NCI-H2081 (cell line): ENCODE results near the gene RPRML.
A peak's percentile ranks its signal among the peaks of the same experiment; 100 is the strongest.
"Not testable (repeated sequence)": the region's sequence is repeated elsewhere in the genome, so short reads cannot be mapped to it uniquely, and the experiment has no call there.

Source experiments
- DNase-seq, 2 experiments: peaks; one replicate each; lab custom pipeline; 2025; lab: John Stamatoyannopoulos, UW

Gene RPRML

DNA sequence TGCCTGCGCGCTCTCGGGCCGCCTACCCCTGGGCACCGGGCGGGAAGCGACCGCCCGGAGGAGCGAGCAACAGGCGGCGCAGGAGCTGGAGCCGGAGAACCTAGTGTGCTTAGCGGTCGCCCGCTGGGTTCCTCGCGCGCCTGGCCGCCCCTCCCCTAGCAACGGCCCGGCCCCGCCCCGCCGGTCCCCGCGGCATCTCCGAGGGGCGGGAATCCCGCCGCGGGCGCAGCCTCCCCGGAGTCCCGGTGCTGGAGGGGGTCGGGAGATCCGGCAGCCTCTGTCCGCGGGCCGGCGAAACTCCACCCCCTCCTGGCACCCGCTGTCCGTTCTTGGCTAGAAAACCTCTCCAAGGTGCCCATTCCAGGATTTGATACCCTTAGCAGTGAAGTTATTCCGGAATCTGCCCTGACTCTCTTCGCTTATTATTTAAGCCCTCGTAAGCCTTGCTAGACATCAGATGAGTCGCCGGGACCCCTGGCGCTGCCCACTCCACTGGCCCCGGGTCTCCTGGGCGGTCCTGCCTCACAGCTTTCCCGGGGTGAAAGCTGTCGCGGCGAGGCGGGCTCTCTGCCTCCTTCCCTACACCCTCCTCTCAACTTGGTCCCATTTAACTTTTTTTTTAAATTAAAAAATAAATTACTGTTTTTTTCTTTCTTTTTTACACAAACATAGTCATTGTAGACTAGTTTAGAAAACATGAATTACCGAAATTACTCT is at the start of gene RPRML:
RPRML (minus strand) TSS at position 107 of the 717 bp plus-strand sequence. CDS start 246 bp downstream, outside the sequence.
- DNase-seq: peak; percentile 47 to 70

DNA sequence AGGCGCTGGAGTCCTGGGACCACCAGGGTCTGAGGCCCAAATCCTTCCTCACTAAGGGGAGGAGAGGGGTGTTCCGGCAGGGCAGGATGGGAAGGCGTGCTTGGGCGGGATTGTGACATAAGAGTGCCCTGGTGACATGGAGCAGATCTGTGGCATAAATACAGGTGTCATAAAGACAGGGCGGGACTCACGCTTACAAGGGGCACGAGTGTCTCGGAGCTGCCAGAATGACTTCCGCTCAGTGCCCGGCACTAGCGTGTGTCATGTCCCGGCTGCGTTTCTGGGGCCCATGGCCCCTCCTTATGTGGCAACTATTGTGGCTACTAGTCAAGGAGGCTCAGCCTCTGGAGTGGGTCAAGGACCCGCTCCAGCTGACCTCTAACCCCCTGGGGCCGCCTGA is 37.9 kb upstream of the RPRML start:
- not testable (repeated sequence) for DNase-seq

DNA sequence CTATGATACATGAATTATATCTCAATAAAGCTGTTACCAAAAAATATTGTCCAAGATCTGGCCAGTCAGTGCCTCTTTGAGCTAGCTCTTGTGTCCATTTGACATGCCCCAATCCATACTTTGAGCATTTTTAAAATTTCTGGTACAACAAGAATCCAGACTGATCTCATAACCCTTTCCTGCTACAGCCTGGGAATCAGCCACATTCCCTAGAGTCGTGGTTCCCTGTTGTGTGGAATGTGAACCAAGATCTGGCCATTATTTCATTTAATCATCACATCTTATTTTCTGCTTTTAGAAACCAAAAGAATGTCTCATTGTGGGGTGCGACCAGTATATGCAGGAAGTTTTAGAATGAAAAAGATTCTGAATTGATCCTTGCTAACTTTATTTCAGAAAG is 34.3 kb upstream of the RPRML start:
- DNase-seq: no peak

DNA sequence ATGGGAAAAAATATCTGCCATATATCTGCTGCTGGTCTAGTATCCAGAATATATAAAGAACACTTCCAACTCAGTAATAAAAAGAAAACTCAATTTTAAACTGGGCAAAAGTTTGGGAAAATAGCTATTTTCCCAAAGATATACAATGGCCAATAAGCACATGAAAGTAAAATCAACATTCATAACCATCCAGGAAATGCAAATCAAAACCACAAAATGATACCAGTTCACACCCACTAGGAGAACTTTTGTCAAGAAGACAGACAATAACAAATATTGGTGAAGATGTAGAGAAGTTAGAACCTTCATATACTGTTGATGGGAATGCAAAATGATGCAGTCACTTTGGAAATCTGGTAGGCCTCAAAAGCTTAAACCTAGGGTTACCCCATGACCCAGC is 33.4 kb upstream of the RPRML start:
- no peak for DNase-seq

DNA sequence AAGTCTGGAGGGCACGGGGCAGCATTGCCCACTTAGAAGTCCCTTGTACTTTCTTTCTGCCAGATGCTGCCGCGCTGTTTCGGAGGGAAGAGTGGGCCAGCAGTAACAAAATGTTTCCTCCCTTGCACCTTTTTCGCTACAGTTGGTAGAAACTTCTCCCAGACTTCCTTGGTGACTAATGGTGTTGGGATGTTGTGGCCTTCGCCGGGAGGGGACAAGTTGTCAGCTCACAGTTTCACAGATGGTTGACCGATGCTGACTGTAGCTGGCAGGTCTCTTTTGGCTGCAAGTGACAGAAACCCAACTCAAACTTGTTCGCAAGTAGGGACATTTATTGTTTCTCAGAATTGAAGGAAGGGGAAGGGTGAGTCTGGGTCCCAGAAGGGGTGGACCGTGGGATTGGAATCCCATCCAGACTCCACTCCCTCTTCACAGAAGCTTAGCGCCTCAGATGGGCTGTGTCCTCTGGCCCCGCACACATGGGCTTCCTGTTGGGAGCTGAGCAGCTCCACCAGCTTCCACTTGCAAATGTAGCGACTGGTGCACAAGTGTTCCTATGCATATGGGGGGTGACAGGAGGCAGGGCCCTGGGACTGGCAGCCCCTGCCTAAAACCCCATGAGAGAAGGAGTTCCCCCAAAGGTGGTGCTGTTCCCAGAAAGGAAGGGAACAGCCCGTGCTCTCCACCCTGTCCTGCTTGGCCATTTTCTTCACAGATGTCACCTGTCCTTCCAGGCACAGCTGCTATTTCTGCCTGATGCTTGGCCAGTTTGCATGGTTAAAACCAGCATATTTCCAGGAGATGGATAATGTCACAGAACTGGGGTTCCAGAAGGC is 30.9 kb upstream of the RPRML start:
- DNase-seq: no peak

DNA sequence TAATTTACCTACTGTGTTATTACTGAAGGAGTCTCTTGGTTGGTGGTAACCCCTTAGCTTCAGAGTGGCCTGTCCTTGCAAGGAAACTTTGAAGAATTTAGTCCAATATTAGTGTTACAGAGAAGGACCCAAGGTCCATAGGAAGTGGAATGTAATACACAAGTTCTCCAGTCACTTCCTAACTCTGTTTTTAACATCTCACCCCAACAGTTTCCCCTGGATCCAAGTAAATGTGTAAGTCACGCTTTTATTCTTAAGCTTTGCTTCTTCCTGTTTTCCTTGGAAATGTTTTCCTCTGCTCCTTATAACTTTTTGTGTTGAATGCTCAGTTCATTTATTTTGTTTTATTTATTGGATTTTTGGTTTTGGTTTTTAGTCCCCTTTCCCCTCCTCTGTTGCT is 25.9 kb upstream of the RPRML start:
- DNase-seq: no peak

DNA sequence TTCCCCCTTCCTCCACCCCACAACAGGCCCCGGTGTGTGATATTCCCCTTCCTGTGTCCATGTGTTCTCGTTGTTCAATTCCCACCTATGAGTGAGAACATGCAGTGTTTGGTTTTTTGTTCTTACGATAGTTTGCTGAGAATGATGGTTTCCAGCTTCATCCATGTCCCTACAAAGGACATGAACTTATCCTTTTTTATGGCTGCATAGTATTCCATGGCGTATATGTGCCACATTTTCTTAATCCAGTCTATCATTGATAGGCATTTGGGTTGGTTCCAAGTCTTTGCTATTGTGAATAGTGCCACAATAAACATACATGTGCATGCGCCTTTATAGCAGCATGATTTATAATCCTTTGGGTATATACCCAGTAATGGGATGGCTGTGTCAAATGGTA is 24.8 kb upstream of the RPRML start:
- not testable (repeated sequence) for DNase-seq

DNA sequence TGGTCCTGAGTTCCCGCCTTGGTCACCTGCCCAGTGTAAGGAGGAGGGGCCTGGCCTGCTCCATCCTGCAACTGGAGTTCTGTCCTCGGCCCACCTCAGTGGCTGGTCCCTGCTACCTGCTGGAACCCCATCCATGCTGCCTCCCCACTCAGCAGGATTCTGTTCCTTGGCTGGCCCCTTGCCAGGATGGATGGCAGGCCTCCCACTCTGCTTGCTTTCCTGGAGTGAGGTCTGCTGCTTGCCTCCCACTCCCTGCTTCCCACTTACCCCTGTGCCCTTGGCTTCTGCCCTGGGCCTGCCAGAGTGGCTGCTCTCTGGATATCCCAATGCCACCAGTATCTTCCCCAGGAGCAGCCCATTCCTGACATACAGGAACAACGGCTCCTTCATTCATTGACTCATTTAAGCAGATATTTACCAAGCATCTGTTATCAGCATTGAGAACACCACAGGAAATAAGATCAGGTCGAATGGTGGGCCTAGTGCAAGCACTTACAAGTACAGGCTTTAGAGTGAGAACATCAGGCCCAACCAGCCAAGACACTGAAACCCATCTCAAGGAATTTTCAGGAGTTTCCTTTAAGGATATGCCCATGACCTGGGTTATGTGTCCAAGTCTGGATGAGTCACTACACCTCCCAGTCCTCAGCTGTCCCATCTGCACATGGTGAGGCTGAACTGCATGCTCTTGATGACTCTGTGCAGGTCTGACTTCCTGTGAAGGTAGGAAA is 17.0 kb upstream of the RPRML start:
- DNase-seq: no peak

DNA sequence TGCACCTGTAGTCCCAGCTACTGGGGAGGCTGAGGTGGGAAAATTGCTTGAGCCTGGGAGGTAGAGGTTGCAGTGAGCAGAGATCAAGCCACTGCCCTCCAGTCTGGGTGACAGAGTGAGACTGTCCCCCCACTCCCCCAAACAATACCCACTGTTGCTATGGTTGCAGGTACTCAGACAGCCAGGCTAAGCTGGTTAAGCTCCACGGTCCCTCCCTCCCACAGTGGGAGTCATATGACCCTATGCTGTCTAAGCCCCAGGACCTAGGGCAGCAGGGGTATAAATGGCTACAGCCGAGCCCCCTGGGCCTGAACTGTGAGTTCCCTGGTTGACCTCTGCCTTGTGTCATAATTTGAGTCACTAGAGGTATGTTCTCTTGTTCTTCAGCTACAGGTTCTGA is 15.9 kb upstream of the RPRML start:
- no peak for DNase-seq

DNA sequence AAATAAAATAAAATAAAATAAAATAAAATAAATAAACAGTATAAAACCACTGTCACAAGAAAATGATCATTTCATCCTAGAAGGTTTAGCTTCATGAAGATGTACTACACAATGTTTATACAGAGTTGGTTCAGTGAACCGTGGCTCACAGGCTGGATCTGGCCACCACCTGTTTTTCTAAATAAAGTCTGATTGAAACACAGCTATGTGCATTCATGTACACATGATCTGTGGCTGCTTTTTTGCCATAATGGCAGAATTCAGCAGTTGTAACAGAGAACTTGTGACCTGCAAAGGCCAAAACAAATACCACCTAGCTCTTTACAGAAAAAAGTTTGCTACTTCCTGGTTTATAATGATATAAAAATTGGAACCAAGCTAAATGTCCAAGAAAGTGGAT is 12.6 kb upstream of the RPRML start:
- DNase-seq: no peak

DNA sequence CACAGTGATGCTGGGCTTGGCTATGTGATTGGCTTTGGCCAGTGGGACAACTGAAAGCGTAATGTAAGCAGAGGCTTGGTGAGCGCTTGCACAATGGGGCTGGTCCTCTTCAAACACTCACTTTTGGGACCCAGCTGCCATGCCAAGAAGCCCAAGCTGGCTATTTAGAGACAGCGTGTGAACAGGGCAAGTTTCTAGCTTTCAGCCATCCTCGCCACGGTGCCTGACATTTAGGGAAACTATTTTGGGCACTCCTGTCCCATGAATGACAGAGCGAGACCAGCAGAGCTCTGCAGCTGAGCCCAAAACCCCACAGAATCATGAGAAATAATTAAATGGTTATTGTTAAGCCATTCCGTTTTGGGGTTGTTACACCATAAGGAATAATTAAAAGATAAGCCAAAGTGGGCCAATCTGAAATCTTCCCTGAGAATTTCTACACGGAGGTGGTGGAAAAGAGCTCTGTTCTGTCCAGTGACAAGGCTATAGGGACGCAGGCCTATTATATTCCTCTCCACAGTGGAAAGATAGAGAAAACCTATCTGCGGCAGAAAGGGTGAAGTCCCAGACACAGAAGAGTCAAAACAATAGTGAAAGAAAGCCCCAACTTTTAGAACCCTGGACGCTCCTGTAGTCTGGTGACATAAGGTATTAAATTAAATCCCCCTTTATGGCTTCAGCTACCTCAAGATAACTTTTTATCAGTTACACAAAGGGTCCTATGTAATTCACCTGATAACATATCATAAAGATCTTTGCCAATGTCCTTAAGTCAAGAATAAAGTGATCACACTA is 10.8 kb upstream of the RPRML start:
- no peak for DNase-seq

DNA sequence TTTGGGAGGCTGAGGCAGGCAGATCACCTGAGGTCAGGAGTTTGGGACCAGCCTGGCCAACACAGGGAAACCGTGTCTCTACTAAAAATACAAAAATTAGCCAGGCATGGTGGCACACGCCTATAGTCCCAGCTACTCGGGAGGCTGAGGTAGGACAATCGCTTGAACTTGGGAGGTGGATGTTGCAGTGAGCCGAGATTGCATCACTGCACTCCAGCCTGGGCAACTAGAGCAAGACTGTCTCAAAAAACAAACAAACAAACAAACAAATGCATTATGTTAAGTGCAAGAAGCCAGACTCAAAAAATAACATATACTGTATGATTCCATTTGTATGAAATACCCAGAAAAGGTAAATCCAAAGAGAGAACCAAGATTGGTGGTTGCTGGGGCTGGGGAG is 8.9 kb upstream of the RPRML start:
- DNase-seq: not testable (repeated sequence)

DNA sequence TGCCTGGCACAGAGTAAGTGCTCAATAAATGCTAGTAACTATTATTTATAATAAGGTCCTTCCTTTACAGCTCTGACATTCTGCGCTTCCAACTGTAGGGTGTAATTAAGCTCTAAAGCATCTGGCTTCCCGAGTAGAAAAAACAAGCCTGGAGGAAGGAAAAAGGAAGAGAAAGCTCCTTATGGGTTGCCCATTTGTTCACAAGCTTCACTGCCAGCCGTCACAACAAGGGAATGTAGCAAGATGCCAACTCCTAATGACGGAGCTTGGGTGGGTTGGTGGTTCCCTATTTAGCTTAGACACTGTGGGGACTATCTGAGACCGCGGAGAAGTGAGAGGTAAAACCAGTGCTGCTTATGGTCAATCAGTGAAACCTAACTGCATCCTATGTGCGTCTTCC is 7.3 kb upstream of the RPRML start:
- no peak for DNase-seq

DNA sequence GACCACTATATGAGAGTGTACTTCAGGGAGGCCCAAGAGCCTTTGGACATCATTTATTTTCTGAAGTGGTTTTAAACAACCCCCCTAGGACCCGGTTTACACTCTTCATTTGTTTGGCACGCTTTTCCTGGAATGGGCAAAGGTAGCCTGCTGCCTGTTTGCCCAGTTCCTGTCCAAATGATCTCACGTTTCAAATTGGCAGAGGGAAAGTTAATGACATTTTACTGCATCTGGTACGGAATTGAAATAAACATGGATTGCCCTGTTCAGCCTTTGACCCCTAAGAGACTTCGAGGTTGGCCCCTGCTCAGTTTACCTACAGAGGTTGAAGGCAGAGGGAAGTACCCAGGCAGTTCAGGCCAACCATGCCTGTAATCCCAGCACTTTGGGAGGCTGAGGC is 5.8 kb upstream of the RPRML start:
- DNase-seq: peak; percentile 38 to 69

DNA sequence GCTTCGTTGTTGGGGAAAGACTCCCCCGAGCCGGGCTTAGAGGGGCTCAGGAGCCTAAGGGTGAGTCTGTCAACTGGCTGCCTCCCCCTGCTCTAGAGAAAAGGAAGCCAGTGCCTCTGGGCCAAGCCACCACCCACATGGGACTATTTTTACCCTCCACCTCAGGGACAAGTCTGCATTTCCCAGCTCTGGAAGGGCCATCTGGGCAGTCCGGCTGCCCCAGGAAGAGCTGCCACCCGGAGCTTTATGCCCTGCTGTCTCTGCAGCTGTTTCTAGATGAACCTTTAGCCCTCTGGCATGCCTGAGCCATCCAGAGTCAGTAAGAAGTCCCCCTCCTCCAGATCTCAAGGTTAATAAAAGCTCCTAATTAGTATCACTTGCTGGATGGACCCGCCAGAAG is 5.3 kb upstream of the RPRML start:
- no peak for DNase-seq

DNA sequence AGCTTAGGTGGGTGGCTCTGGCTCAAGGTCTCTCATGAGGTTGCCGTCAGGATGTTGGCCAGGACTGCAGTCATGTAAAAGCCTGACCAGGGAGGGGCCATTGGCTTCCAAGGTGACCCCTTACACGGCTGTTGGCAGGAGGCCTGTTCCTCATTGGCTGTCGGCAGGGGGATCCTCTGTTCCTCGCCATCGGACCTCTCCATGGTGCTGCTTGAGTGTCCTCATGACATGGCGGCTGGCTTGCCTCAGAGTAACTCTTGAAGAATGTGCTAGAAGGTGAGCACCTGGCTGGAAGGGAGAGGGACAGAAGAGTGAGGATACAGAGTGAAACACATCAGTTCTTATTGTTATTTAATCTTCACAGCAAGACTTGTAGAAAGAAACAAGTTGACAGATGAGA is 4.7 kb upstream of the RPRML start:
- no peak for DNase-seq

DNA sequence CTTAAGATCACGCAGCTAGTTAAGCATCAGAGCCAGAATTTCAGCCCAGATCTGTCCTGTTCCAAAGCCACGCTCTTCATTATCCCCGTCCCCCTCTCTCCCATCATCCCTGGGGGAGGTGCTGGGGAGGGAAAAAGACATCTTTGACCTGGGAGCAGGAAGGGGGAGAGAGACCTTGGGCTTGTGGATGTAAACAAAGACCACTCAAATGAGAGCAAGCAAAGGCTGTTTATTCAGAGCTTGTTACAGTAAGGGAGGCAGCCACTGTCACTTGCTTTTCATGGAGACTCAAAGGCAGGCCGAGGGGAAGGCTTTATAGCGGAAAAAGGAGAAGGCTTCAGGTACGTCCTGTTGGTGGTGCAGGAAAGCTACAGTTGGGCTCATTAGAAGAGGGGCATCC is 3.5 kb upstream of the RPRML start:
- DNase-seq: no peak

DNA sequence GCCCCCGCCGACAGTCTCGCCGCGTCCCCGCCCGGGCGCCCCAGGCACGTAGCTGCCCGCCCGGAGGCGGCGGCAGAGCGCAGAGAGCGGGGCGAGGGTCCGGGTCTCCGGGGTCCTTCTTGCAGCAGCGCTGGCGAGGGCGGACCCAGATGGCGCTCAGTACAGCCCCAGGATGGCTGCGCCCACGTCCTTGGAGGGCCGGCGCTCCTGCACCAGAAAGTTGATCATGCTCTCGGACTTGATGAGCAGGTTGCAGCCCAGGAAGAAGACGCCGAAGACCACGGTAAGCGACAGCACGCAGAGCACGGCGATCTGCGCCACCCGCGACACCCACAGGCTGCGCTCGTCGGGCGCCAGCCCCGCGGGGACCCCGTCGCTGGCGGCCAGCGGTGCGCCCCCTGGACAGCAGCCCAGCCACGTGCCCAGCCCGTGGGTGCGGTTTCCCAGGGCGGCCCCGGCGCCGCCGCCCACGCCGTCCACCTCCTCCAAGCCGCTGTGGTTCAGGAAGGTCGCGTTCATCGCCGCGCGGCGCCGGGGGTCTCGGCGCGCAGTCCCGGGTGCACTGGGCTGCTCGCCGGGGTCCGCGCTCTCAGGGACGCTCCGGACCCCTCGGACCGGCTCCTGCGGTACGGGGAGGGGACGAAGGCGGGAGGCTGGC is 435 bp downstream of the RPRML start:
- DNase-seq: no peak

DNA sequence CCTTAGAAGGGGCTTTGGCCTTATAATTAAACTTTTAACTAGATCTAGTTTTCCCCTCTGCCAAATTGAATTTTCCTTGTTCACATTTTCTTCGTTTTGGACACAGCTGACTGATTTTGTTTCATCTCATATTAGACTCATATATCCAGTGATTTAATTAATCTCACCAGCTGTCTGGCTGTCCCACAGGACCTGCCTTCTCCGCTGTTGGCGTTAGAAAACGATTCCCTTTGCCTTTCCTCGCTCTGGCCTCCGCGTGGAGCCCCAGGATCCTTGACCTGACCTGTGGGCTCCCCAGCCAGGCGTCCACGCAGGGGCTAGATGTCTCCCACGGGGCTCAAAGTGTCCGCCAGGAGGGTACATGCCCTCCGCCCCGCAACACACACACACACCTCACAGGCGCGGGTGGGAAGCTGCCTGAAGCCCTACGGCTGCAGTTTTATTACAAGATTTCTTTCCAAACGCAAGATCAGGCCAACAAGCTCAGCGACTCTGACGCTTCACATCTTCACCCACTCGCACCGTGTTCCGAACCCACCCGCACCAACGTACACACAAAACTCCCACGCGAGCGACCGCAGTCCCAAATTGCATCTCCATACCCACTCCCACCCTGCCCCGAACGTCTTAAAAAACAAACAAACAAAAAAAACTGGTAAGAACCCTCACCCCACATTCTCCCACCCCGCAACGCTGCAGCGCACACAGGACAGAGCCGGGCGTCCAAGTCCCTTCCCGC is 1.1 kb downstream of the RPRML start:
- no peak for DNase-seq

DNA sequence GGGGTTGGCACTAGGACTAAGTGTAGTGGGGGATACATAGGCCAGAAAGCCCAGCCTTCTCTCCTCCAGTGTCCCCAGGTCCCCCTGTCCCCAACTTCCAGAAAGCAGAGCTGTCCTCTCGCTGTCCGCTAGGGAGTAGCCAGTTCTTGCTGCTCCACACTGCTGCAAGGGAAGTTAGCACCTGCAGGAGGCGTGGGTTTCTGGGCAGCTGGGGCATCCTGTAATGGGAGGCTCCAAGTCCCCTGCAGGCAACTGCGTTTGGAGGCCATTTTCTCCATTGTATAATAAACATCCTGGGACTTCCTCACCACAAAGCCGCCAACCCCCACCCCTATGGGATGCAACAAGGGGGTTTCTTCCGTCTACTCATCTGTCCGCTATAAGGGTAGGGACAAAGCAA is 1.7 kb downstream of the RPRML start:
- peak; percentile 37 to 44 for DNase-seq
